HG02970 (cell line): ENCODE measurements around the gene RNF225.
A peak's percentile ranks its signal among the peaks of the same experiment; 100 is the strongest.
"Not testable (repeated sequence)": the region's sequence is repeated elsewhere in the genome, so short reads cannot be mapped to it uniquely, and the experiment has no call there.

ENCODE experiments used
- ATAC-seq: cut with Tn5 transposase; IDR thresholded peaks from one replicate; pipeline ENCODE4 v1.9.1; 2021; ENCODE audit warnings: mild to moderate bottlenecking, moderate library complexity, moderate number of reproducible peaks; ENCODE audit not compliant: unreplicated experiment, low FRiP score

Gene RNF225

DNA sequence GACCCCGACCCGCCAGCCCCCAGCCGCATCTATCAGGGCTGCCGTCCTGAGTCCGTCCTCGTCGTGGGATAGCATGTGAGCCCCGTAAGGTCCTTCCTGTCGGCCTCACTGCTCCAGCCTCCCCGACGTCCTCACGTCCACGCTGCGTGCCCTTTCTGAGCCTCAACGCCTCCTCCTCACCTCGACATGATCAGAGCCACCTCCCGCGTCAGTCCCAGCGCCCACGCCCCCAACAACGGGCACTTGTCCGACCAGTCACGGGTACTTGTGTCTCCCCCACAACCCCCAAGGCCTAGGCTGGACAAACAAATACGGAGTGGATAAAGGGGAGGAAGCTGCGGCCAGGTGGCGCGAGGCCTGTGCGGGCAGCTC, 33.6 kb upstream of the RNF225 start:
- no peak for ATAC-seq

DNA sequence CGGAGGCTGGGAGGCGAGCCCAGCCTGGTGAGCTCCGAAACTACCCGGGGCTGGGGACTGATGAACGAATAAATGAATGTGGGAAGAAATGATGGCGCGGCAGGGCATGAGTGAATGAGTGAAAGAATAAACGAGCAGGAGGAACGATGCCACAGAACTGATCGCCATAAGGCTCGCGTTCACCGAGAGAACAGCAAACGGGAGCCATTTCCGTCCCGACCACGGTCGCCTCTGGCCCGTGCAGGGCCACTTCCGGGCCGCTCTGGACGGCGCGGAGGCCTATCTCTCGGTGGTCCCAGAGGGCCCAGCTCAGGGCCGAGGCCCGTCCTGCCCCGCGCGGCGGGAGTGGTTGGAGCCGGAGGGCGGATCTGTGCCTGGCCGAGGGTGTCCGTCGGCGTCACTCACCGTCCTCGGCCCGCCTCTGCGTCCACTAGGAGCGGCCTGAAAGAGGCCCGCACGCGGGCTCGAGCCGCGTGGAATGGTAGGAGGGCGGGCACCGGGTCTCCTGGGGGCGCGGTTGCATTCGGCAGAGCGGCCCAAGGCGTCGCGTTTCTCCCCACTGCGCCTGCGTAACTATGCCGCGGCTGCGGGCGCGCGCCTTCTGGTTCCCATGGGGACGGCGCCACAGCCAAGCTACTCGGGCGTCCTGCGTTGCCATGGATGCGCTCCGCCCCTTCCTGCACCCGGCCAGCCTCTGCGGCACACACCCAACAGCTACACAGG, 33.0 kb upstream of the RNF225 start, which contains the start of gene ZNF497:
ZNF497 (minus strand) TSS at position 480 of the 723 bp plus-strand sequence. CDS start 5,116 bp downstream, outside the sequence.
- peak; percentile 82 for ATAC-seq

DNA sequence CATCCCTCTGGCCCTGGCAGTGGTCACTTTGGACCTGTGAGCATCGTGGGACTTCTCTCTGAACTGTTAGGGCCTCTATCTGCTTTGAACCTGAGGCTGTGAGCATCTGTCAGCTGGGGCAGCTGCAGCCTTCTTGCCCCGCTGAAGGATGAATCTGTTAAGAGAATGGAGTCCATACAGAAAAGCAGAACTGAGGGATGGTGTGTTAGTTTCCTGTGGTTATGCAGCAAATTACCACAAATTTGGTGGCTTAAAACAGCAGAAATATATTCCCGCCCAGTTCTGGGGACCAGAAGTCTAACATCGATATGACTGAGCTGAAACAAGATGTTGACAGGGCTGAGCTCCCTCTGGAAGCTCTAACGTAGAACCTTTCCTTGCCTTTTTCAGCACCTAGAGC, 31.3 kb upstream of the RNF225 start:
- ATAC-seq, result no peak

DNA sequence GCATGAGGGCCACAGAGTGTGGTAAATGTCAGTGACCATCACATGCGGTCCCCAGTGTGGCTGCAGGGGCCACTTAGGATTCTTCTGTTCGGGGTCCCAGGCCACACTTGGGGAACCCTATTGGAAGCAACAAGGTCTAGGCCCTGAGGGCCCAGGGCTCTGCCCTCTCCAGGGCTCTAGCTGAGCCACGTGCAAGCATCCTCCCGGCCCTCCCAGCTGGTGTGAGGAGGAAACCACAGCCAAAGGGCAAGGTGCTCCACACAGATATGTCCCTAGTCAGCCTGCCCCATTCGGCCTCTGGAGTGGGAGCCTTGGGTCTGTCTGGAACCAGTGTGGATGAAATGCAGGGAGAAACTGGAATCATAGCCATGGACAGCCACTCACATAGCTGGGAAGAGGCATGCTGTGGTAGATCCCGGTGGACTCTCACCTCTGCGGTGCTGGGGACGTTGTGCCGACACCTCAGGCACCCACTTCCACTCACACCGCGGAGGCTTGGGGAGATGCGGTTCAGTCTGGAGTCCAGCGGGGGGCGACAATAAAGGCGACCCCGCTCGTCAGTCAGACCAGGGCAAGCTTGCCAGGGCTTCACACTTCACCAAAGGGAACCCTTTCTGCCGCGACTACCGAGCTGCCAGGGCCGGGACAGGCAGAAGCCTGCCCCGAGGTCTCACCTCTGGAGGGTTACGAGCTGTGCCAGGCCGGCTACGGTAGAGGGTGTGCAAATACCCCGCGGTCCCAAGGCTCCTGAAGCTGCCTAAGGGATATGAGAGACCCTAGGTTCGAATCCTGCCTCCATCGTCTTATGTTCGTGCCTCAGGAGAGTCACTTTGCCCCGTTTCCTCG, 28.6 kb upstream of the RNF225 start:
- no peak for ATAC-seq

DNA sequence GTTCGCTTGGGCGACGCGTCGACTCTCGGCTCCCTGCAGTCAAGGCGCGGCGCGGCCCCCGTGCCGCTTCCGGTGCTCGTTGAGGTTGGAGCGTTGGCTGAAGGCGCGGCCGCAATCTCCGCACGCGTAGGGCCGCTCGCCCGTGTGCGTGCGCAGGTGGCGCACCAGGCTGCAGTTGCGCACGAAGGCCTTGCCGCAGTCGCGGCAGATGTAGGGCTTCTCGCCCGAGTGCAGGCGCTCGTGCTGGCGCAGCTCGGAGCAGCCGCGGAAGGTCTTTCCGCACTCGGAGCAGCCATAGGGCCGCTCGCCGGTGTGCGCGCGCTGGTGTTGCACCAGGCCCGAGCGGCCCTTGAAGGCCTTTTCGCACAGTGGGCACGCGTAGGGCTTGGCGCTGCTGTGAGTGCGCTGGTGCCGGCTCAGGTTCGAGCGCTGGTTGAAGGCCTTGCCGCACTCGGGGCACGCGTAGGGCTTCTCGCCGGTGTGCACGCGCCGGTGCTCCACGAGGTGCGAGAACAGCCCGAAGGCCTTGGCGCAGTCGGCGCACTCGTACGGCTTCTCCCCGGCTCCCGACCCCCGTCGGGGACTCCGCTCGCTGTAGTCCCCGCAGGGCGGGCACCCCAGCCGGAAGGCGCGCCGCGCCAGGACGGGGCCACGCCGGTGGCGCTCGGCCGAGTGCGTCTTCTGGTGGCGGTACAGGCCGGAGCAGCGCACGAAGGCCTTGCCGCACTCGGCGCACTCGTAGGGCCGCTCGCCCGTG, 27.6 kb upstream of the RNF225 start:
- ATAC-seq, result no peak

DNA sequence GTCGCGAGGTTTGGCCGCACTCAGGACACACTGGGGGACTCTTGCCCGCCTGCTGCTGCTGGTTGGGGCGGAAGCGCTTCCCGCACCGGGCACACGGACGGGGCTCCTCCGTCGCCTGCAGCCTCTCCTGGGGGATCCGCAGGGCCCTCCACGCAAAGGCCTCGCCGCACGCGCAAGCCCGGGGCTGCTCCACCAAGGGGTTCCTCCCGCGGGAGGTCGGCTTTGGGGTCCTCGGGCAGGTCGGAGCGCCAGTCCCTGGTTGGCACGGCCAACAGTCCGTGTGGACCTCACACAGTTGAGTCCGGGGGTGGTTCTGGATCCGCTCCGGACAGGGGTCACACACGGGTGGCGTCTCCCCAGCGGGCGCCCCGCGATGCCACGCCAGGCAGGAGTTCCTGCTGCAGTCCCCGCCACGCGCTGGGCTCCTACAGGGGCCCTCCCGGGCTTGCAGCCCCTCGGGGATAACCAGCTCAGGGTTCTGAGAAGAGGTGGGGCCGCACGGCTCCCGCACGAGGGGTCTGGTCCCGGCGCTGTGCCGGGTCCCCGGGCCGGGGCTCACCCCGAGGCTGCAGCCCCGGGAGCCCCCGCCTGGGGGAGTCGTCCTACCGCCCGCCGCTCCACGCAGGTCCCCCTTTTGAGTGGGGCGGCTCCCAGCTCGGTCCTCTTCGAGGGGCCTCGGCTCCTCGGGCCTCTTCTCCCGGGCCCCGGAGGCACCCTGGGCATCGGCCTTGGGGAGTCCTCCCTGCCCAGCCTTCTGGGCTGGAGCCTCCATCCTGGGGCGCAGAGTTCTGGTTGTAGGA, 26.7 kb upstream of the RNF225 start:
- ATAC-seq, result no peak

DNA sequence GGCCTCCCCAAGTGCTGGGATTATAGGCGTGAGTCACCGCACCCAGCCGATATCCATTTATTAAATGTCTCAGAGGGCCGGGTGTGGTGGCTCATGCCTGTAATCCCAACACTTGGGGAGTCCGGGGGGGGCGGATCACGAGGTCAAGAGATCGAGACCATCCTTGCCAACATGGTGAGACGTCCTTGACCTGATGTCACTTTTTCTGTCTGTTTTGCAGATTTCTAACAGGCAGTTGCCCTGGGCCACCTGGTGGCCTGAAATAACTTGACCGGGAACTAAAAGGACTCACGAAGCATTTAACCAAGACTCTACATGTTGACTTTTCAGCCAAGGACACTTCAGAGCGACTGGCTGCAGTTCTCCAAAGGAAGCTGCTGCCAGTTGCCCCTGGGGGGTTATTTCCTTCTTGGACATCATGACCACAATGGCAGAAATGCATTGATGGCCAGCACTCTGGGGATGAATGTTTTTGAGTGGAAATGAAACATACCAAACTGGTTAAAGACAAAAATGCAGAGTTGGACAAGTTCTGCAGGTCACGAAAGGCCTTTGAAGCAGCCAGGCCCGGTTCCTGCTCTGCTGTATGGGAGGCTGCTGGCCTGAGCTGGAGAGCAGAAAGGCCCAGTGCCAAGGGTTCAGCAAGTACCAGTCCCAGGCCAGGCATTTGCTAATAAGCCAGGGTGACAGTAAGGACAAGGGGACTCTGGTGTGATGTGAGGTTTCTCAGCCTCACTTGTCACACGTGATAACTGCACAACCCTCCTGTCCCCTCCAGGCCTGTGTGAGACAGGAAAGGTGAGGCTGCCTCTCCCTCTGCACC, 22.9 kb upstream of the RNF225 start:
- no peak for ATAC-seq

DNA sequence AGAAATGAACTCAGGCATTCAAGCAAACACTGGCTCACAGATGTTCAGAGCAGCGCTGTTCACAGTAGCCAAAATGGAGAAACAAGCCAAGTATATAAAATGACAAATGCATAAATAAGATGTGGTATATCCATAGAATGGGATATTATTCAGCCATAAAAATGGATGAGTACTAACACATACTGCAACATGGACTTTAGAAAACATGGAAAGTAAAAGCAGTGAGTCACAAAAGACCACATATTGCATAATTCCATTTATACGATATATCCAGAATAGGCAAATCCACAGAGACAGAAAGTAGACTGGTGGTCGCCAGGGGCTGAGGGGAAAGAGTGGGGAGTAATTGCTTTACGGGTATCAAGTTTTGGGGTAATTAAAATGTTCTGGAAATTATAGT, 21.3 kb upstream of the RNF225 start:
- no peak for ATAC-seq

DNA sequence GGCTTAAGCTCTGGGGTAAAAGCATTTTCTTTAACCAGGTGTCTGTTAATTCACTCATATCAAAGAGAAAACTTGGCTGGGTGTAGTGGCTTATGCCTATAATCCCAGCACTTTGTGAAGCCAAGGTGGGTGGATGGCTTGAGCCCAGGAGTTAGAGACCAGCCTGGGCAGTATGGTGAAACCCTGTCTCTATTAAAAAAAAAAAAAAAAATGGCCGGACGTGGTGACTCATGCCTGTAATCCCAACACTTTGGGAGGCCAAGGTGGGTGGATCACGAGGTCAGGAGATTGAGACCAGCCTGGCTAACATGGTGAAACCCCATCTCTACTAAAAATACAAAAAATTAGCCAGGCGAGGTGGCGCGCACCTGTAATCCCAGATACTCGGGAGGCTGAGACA, 18.7 kb upstream of the RNF225 start:
- ATAC-seq, result not testable (repeated sequence)

DNA sequence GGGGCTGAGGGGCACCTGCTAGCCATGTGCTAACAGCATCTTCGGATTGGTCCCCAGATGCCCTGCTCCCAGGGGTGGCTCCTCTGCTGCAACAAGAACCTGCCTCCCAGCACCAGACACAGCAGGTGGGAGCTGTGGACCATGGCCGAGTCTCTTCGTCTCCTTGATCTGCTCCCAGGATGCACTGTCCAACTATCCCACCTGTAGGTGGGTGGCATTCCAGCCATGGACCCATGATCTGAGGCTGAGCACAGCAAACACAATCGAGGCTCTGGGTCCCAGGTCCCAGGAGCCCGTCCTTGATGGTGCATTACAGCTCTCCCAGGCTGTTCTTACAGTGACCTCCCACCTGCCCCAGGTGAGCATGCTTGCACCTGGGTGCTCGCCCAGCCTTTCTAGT, 16.2 kb upstream of the RNF225 start:
- ATAC-seq, result no peak

DNA sequence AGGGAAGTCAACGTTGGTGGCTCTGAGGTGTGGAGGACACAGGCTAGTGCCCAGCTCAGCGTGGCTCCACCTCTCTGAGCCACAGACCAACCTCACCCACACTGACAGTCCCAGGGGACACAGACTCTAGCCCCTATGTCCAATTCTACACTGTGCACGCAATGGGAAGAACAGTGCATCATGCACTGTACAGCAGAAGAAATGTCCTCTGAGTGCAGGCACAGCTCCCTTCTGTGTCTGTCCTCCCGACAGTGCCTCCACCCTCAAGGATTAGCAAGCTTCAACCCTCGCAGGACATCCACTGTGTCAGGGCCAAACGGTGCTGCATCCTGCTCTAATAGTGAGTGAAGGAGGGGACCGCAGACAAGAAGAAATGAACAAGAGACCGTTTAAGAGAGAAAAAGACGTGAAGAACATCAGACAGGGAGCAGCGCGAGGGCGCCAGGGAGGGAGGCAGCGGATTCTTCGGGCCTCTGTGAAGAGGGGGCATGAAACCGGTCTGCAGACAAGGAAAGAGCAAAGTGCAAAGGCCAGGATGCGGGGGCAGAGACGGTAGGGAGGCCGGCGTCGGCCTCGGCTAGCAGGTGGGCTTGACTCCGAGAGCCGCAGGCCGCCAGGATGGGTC, 15.3 kb upstream of the RNF225 start:
- no peak for ATAC-seq

DNA sequence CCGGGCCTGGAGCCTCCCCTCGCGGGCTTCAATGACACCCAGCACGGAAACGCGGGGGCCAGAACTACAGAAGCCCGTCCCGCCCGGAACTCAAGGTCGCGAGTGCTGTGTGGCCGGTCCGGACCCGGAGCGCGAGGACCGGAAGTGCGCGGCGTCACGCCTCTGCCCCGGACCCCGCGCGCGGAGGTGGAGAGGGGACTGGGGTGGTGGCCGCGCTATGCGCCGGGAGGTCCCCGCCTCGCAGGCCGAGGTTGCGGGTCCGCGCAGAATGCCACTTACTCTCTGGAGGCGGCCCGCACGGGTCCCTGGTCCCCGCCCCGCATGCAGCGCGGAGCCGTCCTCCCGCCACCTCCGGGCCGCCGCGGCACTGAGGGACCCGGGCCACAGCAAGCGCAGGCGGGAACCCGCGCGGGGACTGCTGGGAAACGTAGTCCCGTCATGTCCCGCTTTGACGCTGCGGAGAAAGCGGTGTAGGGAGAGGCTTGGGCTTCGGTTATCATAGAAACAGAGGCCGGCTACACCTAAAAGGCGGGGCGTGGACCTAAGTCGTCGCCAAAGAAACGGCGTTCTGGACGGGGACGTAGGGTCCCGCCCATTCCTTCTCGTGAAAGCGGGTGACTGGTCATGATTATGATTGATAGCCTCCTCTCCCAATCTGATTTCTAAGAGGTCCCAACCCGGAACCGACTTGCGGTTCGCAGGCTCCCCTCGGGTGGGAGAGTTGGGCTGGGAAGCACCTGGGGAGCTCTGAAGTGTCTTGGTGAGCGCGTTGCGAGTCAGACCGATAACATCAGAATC, 14.6 kb upstream of the RNF225 start, which contains the start of gene ZNF837:
ZNF837 (minus strand) TSS at position 369 of the 798 bp plus-strand sequence. CDS start 11,698 bp downstream, outside the sequence.
- ATAC-seq, result peak; percentile 78

DNA sequence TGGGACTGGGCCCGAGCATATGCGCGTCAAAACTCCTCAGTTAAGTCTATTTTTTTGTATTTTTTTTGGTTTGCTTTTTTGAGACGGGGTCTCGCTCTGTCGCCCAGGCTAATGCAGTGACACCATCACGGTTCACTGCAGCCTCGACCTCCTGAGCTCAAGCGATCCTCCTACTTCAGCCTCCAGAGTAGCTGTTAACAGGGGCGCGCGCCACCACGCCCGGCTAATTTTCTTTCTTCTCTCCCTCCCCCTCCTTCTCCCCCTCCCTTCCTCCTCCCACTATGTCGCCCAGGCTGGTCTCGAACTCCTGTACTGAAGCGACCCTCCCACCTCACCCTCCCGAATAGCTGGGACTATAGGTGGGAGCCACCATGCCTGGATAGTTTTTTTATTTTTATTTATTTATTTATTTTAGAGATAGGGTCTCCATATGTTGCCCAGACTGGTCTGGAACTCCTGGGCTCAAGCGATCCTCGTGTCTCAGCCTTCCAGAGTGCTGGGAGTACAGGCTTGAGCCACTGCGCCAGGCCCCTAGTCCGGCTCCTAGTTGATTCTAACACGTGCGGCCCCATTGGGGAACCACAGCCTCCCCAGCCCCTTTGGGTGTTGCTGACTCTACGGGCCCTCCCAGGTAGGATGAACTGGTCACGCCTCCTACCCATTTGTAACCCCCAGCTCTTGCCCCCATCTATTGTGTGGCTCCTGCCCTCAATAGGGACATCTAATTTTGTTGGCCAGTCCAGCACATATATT, 13.8 kb upstream of the RNF225 start:
- ATAC-seq, result no peak

DNA sequence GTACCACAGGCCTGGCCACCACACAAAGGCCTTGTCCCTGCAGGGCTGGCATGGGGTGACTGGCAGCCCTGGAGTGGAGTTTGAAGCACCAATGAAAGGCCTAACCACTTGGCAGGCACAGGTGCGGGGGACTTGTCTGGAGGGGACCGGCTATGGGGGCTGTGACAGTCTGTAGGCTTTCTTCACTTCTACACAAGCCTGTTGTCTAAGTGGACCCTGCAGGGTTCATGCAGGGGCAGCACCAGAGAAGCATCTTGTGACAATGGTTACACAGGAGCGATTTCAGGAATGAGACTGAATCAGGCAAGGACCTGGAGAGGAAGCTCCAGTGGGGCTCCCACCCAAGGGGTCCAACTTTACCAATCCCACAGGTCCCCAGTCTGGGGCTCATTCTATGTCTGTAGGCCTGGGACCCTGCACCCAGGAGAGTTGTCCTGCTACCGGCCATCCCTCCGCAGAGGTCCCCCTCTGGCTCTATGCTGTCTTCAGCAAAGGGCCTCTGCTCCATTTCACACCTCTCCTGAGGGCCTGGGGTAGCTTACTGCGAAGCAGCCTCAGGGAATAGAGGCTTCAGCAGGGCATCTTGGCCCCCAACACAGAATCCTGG, 12.4 kb upstream of the RNF225 start:
- ATAC-seq, result no peak

DNA sequence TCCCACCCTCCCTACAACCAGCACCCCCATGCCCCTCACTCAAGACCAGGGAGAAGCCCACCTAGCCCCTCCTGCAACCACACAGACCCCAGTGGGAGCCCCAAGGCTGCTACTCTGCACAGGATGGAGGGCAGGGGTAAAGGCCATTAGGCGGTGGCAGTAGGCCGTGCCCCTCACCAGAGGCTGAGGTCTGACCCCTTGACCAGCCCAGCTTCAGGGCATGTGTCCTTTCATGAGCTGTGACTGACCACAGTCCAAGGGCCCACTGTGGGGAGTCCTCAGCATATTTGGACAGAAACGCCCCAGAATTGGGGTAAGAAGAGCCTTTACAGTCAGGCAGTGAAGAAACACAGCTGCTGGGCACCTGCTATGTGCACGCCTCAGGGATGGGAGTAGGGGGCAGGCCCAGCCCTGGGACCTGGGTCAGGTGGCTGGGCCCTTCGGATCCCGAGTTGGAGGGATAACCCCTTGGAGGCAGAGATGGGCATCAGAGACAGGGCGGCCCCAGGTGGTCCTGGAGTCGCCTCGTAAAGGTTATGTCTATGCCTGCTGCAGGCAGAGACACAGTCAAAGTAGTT, 10.1 kb upstream of the RNF225 start:
- ATAC-seq, result no peak

DNA sequence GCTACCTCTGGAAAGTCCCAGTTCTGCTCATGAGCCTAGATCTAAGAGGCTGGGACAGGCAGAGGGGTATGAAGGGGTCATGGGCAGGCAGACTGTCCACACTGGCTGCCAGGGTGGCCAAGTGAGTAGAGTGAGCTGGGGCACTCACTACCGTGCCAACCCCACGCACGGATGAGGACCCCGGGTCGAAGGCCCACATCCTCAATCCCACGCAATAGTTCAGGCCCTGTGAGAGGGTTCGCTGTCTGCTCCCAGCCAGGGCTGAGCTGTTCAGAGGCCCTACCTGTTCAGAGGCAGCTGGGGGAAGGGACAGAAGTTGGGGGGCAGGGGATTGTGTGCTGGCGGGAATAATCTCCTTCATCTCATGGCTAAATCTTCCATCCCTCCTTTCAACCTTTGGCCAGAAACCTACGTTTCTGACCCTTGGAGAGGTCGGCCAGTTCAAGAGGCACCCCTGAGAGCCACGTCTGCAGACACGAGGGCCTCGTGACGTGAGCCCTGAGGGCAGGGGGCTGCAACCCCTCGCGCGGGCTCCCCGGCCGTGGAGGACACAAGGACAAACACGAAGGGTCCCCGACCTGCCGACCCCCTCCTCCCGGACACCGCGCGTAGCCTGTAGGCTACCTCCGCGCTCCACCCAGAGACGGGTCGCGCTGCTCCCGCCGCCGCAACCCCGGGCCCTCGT, 9.4 kb upstream of the RNF225 start:
- no peak for ATAC-seq
